ENCODE data around the gene LRP5.

- TF ChIP-seq ZNF184 (CRISPR knock-in tag; IDR thresholded peaks at IDR 0.05) (no peak), MYBL2 (IDR thresholded peaks at IDR 0.05; ENCODE audit: low read depth) (no peak), MYBL2 (CRISPR knock-in tag; IDR thresholded peaks at IDR 0.05; ENCODE audit: borderline replicate concordance) (no peak), CREM (IDR thresholded peaks at IDR 0.05; ENCODE audit: low read depth) (no peak), MAZ (CRISPR knock-in tag; conservative IDR thresholded peaks at IDR 0.05 in 1 of 2, IDR thresholded peaks at IDR 0.05 in 1 of 2) (no peak), POLR2AphosphoS2 (IDR thresholded peaks at IDR 0.05; ENCODE audit: low read length) (no peak), ZHX1 (conservative IDR thresholded peaks at IDR 0.05; ENCODE audit: low read length) (no peak), CCNT2 (IDR thresholded peaks at IDR 0.05; ENCODE audit: borderline replicate concordance, extremely low read depth, insufficient read length, low read depth, low read length) (no peak)
- TF ChIP-seq, protein P1, sequence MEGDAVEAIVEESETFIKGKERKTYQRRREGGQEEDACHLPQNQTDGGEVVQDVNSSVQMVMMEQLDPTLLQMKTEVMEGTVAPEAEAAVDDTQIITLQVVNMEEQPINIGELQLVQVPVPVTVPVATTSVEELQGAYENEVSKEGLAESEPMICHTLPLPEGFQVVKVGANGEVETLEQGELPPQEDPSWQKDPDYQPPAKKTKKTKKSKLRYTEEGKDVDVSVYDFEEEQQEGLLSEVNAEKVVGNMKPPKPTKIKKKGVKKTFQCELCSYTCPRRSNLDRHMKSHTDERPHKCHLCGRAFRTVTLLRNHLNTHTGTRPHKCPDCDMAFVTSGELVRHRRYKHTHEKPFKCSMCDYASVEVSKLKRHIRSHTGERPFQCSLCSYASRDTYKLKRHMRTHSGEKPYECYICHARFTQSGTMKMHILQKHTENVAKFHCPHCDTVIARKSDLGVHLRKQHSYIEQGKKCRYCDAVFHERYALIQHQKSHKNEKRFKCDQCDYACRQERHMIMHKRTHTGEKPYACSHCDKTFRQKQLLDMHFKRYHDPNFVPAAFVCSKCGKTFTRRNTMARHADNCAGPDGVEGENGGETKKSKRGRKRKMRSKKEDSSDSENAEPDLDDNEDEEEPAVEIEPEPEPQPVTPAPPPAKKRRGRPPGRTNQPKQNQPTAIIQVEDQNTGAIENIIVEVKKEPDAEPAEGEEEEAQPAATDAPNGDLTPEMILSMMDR (IDR thresholded peaks at IDR 0.05 in 2 of 3, conservative IDR thresholded peaks at IDR 0.05 in 1 of 3; ENCODE audit: insufficient read depth in 2 of 3, low read depth in 1 of 3, low read length in 3 of 3), result no peak
Observed at GRCh38 chr11:68377389-68377795, 65.0 kb downstream of the LRP5 start.

Data from K562 (cell line).